Measurements from ENCODE around the gene LCMT2. TPM values are rescaled to one million over a fixed set of nuclear protein-coding genes. Genes with fewer than 3 reads are reported as not detected.
"Not testable (repeated sequence)": the region's sequence is repeated elsewhere in the genome, so short reads cannot be mapped to it uniquely, and the experiment has no call there.

Gene LCMT2
- total RNA-seq, 1 donor from 2014 or later, result 9.2 TPM

GRCh38 chr15:43292375-43293078 is 37.8 kb downstream of the LCMT2 start:
- no peak for DNase-seq (ENCODE audit: low read depth)
- no peaks in the 10 kb centered on the region for H3K36me3 ChIP-seq (ENCODE audit: control insufficient read depth, insufficient read depth, low read length)
- H3K27me3 ChIP-seq (ENCODE audit: control insufficient read depth, insufficient read depth, low read length), result peaks cover 23% of the 10 kb centered on the region
- H3K4me3 ChIP-seq (ENCODE audit: low read depth, low read length), result no peak overlapping the region
- TF ChIP-seq CTCF (IDR thresholded peaks at IDR 0.05; ENCODE audit: insufficient read depth, low read length, poor library complexity, severe bottlenecking), result no peak

DNA sequence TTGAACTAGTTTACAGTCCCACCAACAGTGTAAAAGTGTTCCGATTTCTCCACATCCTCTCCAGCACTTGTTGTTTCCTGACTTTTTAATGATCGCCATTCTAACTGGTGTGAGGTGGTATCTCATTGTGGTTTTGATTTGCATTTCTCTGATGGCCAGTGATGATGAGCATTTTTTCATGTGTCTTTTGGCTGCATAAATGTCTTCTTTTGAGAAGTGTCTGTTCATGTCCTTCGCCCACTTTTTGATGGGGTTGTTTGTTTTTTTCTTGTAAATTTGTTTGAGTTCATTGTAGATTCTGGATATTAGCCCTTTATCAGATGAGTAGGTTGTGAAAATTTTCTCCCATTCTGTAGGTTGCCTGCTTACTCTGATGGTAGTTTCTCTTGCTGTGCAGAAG is 40.7 kb downstream of the LCMT2 start:
- not testable (repeated sequence) for DNase-seq (ENCODE audit: low read depth); H3K36me3 ChIP-seq (ENCODE audit: control insufficient read depth, insufficient read depth, low read length); H3K4me3 ChIP-seq (ENCODE audit: low read depth, low read length)
- peaks cover 29% of the 10 kb centered on the region for H3K27me3 ChIP-seq (ENCODE audit: control insufficient read depth, insufficient read depth, low read length)

- no peaks in the 10 kb centered on the region for H3K36me3 ChIP-seq (ENCODE audit: control insufficient read depth, insufficient read depth, low read length)
- H3K4me3 ChIP-seq (ENCODE audit: low read depth, low read length), result no peak overlapping the region
- TF ChIP-seq CTCF (IDR thresholded peaks at IDR 0.05; ENCODE audit: insufficient read depth, low read length, poor library complexity, severe bottlenecking), result no peak
These were observed 43.1 kb downstream of the LCMT2 start for GRCh38 chr15:43287254-43287653.

GRCh38 chr15:43286074-43286473 is 44.3 kb downstream of the LCMT2 start:
- no peak overlapping the region for H3K4me3 ChIP-seq (ENCODE audit: low read depth, low read length)
- H3K36me3 ChIP-seq (ENCODE audit: control insufficient read depth, insufficient read depth, low read length), result no peaks in the 10 kb centered on the region
- no peak for DNase-seq (ENCODE audit: low read depth)
- peaks cover 9% of the 10 kb centered on the region for H3K27me3 ChIP-seq (ENCODE audit: control insufficient read depth, insufficient read depth, low read length)
- TF ChIP-seq CTCF (IDR thresholded peaks at IDR 0.05; ENCODE audit: insufficient read depth, low read length, poor library complexity, severe bottlenecking), result no peak

More at GRCh38 chr15:43287254-43287653, 43.1 kb downstream of the LCMT2 start:
- peaks cover 12% of the 10 kb centered on the region for H3K27me3 ChIP-seq (ENCODE audit: control insufficient read depth, insufficient read depth, low read length)
- DNase-seq (ENCODE audit: low read depth), result no peak

DNA sequence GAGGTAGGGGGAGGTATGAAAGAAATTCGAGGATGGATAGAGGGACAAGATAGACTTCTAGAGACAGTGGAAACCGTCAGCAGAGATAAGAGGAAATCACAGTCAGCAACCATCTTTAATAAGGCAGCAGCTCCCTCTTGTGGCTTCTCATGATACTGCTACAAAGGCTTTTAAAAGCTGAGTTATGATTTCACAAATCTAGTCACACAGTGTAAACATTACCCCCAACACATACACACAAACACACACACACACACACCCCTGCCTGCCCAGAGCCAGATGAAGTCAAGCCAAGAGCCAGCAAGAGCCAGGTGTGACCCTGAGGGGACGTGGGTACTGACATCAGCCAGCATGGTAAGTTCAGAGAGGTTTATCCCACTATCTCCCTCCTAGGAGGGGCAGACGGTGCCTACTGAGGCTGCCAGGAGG is 44.8 kb downstream of the LCMT2 start:
- DNase-seq (ENCODE audit: low read depth), result no peak
- Histone ChIP-seq H3K36me3 (ENCODE audit: control insufficient read depth, insufficient read depth, low read length) (no peaks in the 10 kb centered on the region), H3K27me3 (ENCODE audit: control insufficient read depth, insufficient read depth, low read length) (peaks cover 9% of the 10 kb centered on the region), H3K4me3 (ENCODE audit: low read depth, low read length) (no peak overlapping the region)
- peak; percentile 76 for TF ChIP-seq CTCF (IDR thresholded peaks at IDR 0.05; ENCODE audit: insufficient read depth, low read length, poor library complexity, severe bottlenecking)

DNA sequence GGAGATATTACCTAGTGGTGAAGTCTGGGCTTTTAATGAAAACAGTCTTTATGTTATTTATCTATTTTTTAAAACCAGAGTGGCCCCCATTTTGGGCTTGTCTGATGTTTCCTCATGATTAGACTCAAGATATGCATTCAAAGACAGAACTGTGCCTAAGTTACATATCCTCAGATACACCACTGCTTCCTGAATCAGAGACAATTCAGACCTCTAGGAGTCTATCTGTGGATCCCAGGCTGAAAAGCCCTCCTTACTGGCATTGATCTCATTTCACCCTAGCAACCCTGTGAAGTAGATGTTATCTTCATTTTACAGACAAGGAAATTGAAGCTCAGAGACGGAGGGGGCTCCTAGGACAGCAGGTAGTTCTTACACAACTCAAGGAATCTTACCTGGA is 46.8 kb downstream of the LCMT2 start:
- Histone ChIP-seq H3K27me3 (ENCODE audit: control insufficient read depth, insufficient read depth, low read length) (peaks cover 9% of the 10 kb centered on the region), H3K36me3 (ENCODE audit: control insufficient read depth, insufficient read depth, low read length) (no peaks in the 10 kb centered on the region), H3K4me3 (ENCODE audit: low read depth, low read length) (no peak overlapping the region)
- no peak for DNase-seq (ENCODE audit: low read depth)
- TF ChIP-seq CTCF (IDR thresholded peaks at IDR 0.05; ENCODE audit: insufficient read depth, low read length, poor library complexity, severe bottlenecking), result no peak
